ENCODE measurements around the gene MYO3B. TPM values are rescaled to one million over a fixed set of nuclear protein-coding genes. Genes with fewer than 3 reads are reported as not detected.
"Not testable (repeated sequence)": the region's sequence is repeated elsewhere in the genome, so short reads cannot be mapped to it uniquely, and the experiment has no call there.

MYO3B gene
- total RNA-seq, 2 experiments from 2014 or later, result 0.17 TPM; not detected in 1

DNA sequence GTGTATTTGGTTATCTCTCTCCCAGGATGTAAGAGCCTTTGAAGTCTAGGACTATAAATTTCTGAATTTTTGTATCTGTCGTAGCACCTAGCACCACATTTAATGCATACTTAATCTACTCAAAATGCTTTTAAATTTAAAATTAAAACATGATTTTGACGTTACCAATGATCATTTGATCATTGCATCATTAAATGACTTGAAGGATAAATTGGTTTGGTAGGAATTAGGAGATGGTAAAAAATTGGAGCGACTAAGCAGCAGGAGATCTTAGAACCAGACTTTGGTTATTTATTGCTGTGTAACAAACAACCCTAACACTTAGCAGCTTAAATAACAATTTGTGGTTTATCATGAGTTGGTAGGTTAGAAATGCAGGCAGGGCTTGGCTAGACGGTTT is 84.9 kb downstream of the MYO3B start:
- Mint-ChIP-seq H3K36me3 (ENCODE audit: low read depth) (no peaks in the 10 kb centered on the region), H3K9me3 (peaks cover 12% of the 10 kb centered on the region), H3K27ac (no peak overlapping the region), H3K4me1 (ENCODE audit: low read depth) (no peaks in the 10 kb centered on the region), H3K4me3 (no peak overlapping the region), H3K27me3 (ENCODE audit: low read depth) (peaks cover 6% of the 10 kb centered on the region)
- DNase-seq, result no peak
- CTCF ChIA-PET, result no interaction called here
- intact Hi-C loops (cut with micrococcal nuclease), result no loop called here

DNA sequence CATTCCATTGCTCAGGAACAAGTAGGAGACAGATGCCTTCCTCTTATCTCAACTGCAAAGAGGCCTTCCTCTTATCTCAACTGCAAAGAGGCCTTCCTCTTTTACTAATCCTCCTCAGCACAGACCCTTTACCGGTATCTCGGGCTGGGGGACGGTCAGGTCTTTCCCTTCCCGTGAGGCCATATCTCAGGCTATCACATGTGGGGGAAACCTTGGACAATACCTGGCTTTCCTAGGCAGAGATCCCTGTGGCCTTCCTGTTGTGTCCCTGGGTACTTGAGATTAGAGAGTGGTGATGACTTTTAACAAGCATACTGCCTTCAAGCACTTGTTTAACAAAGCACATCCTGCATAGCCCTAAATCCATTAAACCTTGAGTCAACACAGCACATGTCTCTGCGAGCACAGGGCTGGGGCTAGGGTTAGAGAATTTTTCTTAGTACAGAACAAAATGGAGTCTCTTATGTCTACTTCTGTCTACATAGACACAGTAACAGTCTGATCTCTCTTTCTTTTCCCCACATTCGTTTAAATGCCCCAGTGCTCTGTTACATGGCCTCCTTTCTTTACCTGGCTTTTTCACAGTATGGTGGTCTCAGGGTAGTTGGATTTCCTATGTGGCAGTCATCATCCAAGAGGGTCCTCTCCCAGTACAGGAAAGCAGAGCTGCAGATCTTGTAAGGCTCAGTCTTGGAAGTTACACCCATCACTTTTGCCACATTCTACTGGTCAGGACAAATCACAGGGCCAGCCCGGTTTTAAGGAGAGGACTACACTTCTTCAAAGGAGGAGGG is 86.0 kb downstream of the MYO3B start:
- DNase-seq; H3K4me1 Mint-ChIP-seq (ENCODE audit: low read depth); H3K27ac Mint-ChIP-seq; CTCF ChIA-PET; H3K36me3 Mint-ChIP-seq (ENCODE audit: low read depth); H3K27me3 Mint-ChIP-seq (ENCODE audit: low read depth); intact Hi-C loops (cut with micrococcal nuclease); H3K4me3 Mint-ChIP-seq: not testable (repeated sequence)
- peaks cover 12% of the 10 kb centered on the region for H3K9me3 Mint-ChIP-seq

DNA sequence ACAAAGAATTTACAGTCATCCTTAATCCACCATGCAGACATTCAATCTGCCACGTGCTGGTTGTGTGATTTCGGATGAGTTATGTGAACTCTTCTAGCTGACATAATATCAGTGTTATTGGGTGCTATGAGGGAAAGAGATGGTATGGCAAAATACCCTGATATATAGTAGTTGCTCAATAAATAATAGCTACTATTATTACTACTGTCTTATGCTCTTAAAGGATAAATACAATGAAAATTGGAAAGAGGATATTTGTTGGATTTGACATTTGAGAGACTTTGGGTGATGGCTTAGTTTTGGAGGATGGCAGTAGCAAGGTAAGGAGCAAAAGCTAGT is 86.5 kb downstream of the MYO3B start:
- no peak for DNase-seq
- intact Hi-C loops (cut with micrococcal nuclease), result no loop called here
- Mint-ChIP-seq H3K27ac (no peak overlapping the region), H3K4me1 (ENCODE audit: low read depth) (no peaks in the 10 kb centered on the region), H3K9me3 (peaks cover 12% of the 10 kb centered on the region), H3K4me3 (no peak overlapping the region), H3K36me3 (ENCODE audit: low read depth) (no peaks in the 10 kb centered on the region), H3K27me3 (ENCODE audit: low read depth) (peaks cover 6% of the 10 kb centered on the region)
- CTCF ChIA-PET, result no interaction called here

DNA sequence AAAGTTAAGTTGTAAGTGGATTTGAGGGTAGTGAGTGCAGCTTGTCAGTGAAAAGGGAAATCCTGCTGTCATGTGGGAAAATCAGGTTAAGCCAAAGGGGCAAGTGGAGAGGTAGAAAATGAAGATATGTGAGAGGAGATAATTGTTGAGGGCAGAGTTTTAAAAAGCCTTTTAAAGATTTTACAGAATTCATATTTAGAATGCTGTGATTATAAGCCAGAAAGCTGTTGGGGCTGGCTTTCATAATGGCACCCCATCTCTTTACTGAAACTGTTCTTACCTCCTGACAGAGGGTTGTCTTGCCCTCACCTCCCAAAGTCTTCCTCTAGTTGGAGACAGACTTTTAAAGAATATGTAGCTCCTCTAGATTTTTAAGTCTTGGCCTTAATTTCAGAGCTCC is 86.9 kb downstream of the MYO3B start:
- no peaks in the 10 kb centered on the region for H3K4me1 Mint-ChIP-seq (ENCODE audit: low read depth)
- peaks cover 6% of the 10 kb centered on the region for H3K27me3 Mint-ChIP-seq (ENCODE audit: low read depth)
- CTCF ChIA-PET, result no interaction called here
- H3K36me3 Mint-ChIP-seq (ENCODE audit: low read depth), result no peaks in the 10 kb centered on the region
- no peak for DNase-seq
- H3K27ac Mint-ChIP-seq, result no peak overlapping the region
- no peak overlapping the region for H3K4me3 Mint-ChIP-seq
- H3K9me3 Mint-ChIP-seq, result peaks cover 12% of the 10 kb centered on the region
- intact Hi-C loops (cut with micrococcal nuclease), result no loop called here

DNA sequence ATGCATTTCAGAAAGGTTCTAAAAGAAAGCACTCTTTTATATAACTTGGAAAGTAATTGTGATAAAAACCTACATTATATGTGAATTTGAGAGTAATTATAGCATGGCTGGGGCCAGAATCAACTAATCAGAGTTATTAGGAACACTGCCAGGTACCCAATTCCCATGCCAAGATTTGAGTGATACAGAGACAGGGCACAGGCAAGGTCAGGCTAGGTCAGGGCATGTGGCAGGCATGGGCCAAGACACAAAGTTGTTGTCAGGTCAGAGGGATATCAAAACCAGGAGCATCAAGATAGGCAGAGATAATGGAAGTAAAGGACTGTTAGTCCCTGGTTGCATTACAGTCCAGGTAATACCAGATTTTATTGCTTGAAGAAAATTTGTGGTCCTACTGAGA is 87.4 kb downstream of the MYO3B start:
- Mint-ChIP-seq H3K36me3 (ENCODE audit: low read depth) (no peaks in the 10 kb centered on the region), H3K27ac (no peak overlapping the region), H3K4me1 (ENCODE audit: low read depth) (no peaks in the 10 kb centered on the region), H3K9me3 (peaks cover 12% of the 10 kb centered on the region), H3K27me3 (ENCODE audit: low read depth) (peaks cover 6% of the 10 kb centered on the region), H3K4me3 (no peak overlapping the region)
- intact Hi-C loops (cut with micrococcal nuclease), result no loop called here
- CTCF ChIA-PET, result no interaction called here
- no peak for DNase-seq

DNA sequence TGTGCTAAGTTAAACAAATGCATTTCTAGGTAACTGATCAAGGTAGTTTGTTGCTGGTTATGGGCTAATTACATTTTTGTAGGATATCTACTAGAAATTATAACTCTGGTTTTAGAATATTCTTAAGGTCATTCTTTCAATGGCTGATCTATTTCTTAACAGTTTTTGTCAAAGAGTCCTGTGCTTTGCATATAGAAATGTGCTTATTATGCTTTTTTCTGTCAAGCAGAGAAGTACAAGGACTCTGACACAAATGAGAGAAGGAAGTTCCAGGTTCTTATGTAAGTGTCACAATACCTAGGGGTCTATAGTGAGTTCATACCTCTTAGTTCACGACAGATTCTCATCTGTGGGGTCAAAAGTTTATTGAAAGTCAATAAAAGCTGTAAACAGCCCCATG is 88.4 kb downstream of the MYO3B start:
- intact Hi-C loops (cut with micrococcal nuclease), result no loop called here
- Mint-ChIP-seq H3K36me3 (ENCODE audit: low read depth) (no peaks in the 10 kb centered on the region), H3K9me3 (peaks cover 10% of the 10 kb centered on the region), H3K27ac (no peak overlapping the region), H3K27me3 (ENCODE audit: low read depth) (peaks cover 10% of the 10 kb centered on the region), H3K4me3 (no peak overlapping the region), H3K4me1 (ENCODE audit: low read depth) (no peaks in the 10 kb centered on the region)
- CTCF ChIA-PET, result no interaction called here
- no peak for DNase-seq

DNA sequence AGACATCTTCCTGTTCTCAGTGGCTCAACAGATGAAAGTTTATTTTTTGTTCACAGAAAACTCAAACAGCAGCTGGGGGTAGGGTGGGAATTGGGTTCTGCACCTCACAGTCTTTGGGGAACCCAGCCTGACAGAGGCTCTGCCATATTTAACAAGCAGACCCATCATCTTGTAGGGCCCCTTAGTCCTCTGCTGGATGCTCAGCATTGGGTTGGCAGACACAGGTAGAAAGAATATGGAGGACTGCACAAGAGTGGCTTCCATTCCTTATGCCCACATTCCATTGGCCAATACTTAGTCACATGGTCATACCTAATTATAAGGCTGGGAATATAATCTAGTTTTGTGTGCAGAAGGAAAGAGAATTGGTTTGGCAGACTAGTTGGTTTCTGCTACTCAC is 89.1 kb downstream of the MYO3B start:
- CTCF ChIA-PET, result no interaction called here
- H3K4me1 Mint-ChIP-seq (ENCODE audit: low read depth), result no peaks in the 10 kb centered on the region
- H3K9me3 Mint-ChIP-seq, result peaks cover 10% of the 10 kb centered on the region
- no peak overlapping the region for H3K27ac Mint-ChIP-seq
- H3K27me3 Mint-ChIP-seq (ENCODE audit: low read depth), result peaks cover 8% of the 10 kb centered on the region
- DNase-seq, result no peak
- intact Hi-C loops (cut with micrococcal nuclease), result no loop called here
- H3K36me3 Mint-ChIP-seq (ENCODE audit: low read depth), result no peaks in the 10 kb centered on the region
- H3K4me3 Mint-ChIP-seq, result no peak overlapping the region

DNA sequence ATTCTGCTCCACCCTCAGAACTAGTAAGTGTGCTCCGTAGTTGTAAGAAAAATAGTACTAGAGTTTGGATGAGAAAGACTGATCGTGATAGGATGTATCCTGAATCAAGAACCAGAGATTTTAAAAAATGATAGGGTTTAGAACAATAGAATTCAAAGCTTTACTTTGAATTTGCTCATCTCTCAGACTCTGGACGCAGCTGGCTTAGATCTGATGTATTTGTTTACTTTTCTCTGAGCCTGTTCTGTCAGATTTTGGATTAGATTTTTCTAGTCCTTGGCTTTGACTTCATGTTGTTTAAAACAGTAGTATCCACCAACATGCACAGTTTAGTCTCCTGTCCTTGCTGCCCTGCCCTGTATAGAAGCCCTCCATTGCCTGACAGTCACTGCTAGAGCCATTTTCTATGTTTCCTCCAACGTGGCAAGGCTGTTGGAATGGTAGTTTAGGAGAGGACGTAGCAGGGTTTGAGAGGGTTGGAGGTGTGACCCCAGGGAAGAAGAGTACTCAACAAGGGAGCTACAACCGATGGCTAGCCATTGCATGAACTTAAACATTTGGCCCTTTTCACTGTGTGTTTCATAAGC is 92.4 kb downstream of the MYO3B start:
- H3K27me3 Mint-ChIP-seq (ENCODE audit: low read depth), result peaks cover 12% of the 10 kb centered on the region

DNA sequence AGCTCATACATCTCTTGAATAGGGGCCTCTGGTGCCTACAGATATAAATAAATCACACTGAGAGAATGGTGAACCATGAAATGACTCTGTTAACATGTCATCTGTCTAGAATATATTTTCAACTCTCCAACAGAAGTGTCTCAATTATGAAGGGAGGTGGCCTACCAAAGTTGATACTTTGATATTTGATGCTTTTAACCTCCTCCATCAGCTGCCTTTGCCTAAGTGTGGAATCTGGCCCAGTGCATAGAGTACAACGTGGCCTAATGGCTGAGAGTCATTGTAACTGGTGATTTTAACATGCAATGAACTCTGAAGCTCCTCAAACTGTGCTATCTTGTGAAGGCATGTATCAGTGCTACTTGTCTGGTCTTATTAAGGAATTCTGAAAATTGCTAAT is 93.4 kb downstream of the MYO3B start:
- CTCF ChIA-PET, result no interaction called here
- intact Hi-C loops (cut with micrococcal nuclease), result no loop called here
- no peaks in the 10 kb centered on the region for H3K4me1 Mint-ChIP-seq (ENCODE audit: low read depth)
- no peaks in the 10 kb centered on the region for H3K36me3 Mint-ChIP-seq (ENCODE audit: low read depth)
- H3K27ac Mint-ChIP-seq, result no peak overlapping the region
- H3K27me3 Mint-ChIP-seq (ENCODE audit: low read depth), result peaks cover 13% of the 10 kb centered on the region
- no peak for DNase-seq
- H3K9me3 Mint-ChIP-seq, result no peaks in the 10 kb centered on the region
- no peak overlapping the region for H3K4me3 Mint-ChIP-seq

More for the DNA sequence above, 92.4 kb downstream of the MYO3B start:
- DNase-seq, result no peak
- H3K36me3 Mint-ChIP-seq (ENCODE audit: low read depth), result no peaks in the 10 kb centered on the region
- no peaks in the 10 kb centered on the region for H3K4me1 Mint-ChIP-seq (ENCODE audit: low read depth)
- H3K27ac Mint-ChIP-seq, result no peak overlapping the region
- CTCF ChIA-PET, result no interaction called here
- no peak overlapping the region for H3K4me3 Mint-ChIP-seq
- intact Hi-C loops (cut with micrococcal nuclease), result no loop called here
- no peaks in the 10 kb centered on the region for H3K9me3 Mint-ChIP-seq

DNA sequence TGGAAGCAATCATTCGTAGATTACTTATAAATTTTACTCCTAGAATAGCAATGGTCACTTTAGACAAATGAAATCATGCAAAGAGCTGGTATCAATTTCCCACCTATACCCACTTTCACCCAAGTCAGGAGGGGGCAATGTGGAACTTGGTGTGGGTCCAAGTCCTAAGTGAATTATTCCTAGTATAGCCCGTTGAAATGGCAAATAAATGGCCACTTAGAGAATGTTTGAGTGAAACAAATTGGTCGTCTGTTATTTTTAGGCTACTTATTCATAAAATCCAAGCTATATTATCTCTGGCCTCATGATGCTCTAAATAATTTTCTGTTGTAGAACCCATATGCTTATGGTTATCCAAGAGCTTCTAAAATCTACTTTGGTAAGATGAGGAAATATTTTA is 98.1 kb downstream of the MYO3B start:
- Mint-ChIP-seq H3K9me3 (no peaks in the 10 kb centered on the region), H3K4me3 (no peak overlapping the region), H3K27ac (no peak overlapping the region), H3K36me3 (ENCODE audit: low read depth) (no peaks in the 10 kb centered on the region), H3K27me3 (ENCODE audit: low read depth) (peaks cover 11% of the 10 kb centered on the region), H3K4me1 (ENCODE audit: low read depth) (no peaks in the 10 kb centered on the region)
- intact Hi-C loops (cut with micrococcal nuclease), result no loop called here
- CTCF ChIA-PET, result no interaction called here
- no peak for DNase-seq

DNA sequence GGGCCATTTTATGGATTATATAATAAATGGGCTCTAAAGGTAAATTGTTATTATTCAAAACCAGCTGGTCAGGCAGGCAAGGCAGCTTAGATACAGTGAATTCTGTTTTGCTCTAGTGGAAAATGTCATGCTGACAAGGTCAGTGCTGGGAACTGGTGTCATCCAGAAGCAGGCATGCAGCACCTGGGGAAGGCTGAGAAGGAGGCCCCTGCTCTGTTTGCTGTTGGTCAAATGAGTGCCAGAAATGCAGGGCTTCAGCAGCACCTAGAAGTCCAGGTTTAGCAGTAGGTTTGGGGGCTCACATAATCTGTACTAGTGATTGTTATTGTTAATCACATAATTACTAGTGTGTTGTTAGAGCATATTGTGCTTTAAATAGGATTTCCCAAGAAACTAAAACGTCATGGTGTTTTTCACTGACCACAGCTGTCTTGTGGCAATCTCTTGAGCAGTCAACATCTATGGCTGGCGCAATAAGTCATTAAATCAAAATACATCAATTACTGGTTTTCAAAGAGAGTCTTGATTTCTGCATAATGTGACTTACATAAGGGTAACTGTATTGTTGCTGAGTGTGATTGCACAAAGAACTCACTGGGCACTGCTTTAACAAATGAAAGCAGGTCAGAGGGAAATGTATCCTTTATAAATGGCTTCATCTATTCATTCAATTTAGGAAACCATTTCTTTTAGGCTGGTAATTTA is 99.1 kb downstream of the MYO3B start:
- H3K4me1 Mint-ChIP-seq (ENCODE audit: low read depth), result no peaks in the 10 kb centered on the region
- H3K4me3 Mint-ChIP-seq, result no peak overlapping the region
- DNase-seq, result no peak
- H3K9me3 Mint-ChIP-seq, result no peaks in the 10 kb centered on the region
- no peaks in the 10 kb centered on the region for H3K36me3 Mint-ChIP-seq (ENCODE audit: low read depth)
- peaks cover 11% of the 10 kb centered on the region for H3K27me3 Mint-ChIP-seq (ENCODE audit: low read depth)
- no peak overlapping the region for H3K27ac Mint-ChIP-seq
- CTCF ChIA-PET, result no interaction called here
- intact Hi-C loops (cut with micrococcal nuclease), result no loop called here

DNA sequence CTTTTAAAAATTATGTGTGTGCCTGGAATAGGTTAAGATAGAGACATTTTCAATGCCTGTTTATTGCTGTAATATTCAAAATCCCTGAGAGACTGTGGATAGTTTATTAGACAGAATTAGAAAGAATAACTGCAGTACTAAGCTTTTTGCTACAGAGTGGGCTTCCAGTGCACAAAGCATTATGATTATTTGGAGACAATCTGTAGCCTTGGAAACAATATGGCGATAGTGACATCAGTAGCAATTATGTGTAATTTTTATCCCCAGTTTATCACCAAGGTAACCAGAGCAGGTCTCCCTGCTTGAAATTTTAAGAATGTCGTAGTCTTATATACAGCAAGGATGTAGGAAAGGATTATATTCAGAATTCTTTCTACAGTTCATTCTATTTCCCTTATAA is 100.0 kb downstream of the MYO3B start:
- CTCF ChIA-PET, result no interaction called here
- no peaks in the 10 kb centered on the region for H3K4me1 Mint-ChIP-seq (ENCODE audit: low read depth)
- peaks cover 11% of the 10 kb centered on the region for H3K27me3 Mint-ChIP-seq (ENCODE audit: low read depth)
- intact Hi-C loops (cut with micrococcal nuclease), result no loop called here
- H3K27ac Mint-ChIP-seq, result no peak overlapping the region
- H3K9me3 Mint-ChIP-seq, result no peaks in the 10 kb centered on the region
- DNase-seq, result no peak
- H3K36me3 Mint-ChIP-seq (ENCODE audit: low read depth), result no peaks in the 10 kb centered on the region
- no peak overlapping the region for H3K4me3 Mint-ChIP-seq

DNA sequence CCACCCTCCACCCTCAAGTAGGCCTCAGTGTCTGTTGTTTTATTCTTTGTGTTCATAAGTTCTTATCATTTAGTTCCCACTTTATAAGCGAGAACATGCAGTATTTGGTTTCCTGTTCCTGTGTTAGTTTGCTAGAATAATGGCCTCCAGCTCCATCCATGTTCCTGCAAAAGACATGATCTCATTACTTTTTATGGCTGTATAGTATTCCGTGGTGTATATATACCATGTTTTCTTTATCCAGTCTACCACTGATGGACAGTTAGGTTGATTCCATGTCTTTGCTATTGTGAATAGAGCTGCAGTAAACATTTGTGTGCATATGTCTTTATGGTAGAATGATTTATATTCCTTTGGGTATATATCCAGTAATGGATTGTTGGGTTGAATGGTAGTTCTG is 101.7 kb downstream of the MYO3B start:
- intact Hi-C loops (cut with micrococcal nuclease); DNase-seq; H3K4me3 Mint-ChIP-seq; H3K4me1 Mint-ChIP-seq (ENCODE audit: low read depth); H3K36me3 Mint-ChIP-seq (ENCODE audit: low read depth); H3K9me3 Mint-ChIP-seq; H3K27ac Mint-ChIP-seq: not testable (repeated sequence)
- H3K27me3 Mint-ChIP-seq (ENCODE audit: low read depth), result peaks cover 13% of the 10 kb centered on the region
- CTCF ChIA-PET, result interaction anchor here (1.3 kb wide), 1 partner anchor 17 kb away, joined by 3 read pairs; no protein-coding TSS in a partner anchor

All from activated naive CD4-positive, alpha-beta T cell treated with anti-CD3 and anti-CD28 coated beads for 36 hours (primary cell).